GM21515 (cell line): ENCODE measurements around the gene TMEM170B.

Source experiments
- ATAC-seq: cut with Tn5 transposase; IDR thresholded peaks from one replicate; pipeline ENCODE4 v1.9.1; 2021; ENCODE audit not compliant: unreplicated experiment

Gene TMEM170B

DNA sequence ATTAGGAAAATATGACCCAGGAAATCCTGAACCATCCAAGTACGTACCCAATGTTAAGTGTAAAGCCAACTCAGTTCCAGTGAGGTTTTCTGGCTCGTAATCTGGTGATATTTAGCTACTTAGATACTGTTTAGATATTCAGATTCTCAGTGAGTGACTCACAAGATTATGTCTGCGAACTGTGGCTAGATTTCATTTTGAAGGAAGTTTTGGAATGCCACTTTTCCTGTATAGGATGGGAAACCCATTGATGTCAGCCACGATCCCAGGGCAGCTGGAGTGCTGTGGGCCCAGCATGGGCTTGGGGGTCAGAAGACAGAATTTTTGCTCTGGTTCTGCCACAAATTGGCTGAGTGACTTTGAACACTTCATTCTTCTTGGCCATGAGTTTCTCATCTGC lies 76.3 kb downstream of the TMEM170B start:
- no peak for ATAC-seq

DNA sequence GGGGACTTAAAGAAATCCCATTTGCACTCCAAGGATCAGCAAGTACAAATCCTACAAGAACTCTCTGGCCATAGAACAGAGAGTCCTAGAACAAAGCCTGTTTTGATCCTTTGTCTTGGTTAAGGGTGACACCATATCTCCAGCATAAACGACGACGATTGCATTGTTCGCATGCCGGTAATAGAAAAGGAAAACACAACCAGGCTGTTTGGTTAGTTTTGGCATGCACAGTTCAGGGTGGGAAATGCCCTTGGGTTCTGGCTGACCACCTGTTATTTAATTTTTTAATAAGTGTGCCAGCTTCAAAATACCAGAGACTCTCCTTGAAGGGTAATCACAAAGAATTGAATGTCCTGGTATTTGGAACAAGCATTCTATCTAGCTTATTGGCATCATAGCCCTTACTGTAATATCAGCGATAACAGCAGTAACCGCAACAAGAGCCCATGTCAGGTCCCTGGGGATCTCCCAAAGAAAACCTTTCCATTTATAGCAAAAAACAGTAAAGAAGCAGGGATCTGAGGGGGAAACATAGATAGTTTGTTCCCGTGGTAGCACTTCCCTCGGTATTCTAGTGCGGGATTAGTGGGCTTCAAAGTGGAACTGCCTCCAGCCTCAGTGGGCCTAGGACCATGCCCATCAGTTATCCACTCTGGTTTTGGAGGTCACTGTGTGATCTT lies 77.1 kb downstream of the TMEM170B start:
- ATAC-seq = no peak

DNA sequence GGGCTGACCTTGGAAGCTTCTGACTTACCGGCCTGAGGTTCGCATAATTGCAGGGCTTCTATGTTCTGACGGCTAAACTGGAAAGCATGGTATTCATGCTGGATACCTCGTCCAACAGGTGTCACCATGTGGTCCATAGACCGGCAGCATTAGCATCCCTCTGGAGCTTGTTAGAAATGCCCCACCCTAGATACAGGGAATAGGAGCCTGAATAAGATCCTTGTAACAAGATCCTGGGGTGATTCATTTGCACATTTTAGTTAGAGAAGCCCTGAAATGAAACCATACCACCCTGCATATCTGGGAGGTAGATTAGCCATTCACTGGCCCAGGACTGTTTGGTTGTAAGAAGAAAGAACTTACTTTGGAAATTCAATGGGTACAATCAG lies 77.7 kb downstream of the TMEM170B start:
- no peak for ATAC-seq

DNA sequence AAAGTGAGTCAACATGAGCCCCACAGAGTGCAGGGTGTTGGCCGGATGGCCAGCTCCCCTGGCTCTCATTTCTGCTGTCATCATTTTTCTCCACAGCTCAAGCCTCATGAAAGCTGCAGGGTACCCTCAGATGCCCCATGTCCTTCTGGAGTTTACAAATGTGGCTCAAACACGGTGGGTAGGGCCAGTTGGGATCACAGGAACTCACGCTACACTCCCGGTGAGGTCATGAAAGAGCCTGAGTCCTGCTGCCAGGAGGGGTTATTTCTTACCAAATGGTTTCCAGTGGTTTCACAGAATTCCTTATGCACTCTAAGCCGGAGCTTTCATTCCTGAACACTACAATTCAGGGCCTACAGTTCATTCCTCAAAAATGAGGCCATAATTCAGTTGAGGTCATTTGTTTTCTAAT lies 78.7 kb downstream of the TMEM170B start:
- ATAC-seq = no peak

DNA sequence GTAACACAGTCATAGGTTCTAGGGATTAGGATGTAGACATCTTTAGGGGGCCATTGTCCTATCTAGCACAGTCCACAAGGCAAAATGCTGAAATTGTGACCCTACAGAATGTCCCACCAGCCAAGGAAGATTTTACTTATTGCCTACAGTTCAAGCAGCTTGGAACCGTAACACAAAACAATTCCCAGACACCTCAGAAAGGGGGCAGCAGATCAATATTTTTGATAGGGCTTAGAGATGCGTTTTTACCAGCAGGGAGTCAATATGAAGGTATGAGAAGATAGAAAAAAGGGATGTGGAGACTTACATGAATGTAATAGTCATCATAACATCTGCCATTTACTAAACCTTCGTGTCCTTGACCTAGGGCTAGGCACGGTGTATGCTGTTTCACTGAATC lies 81.0 kb downstream of the TMEM170B start:
- ATAC-seq = no peak

DNA sequence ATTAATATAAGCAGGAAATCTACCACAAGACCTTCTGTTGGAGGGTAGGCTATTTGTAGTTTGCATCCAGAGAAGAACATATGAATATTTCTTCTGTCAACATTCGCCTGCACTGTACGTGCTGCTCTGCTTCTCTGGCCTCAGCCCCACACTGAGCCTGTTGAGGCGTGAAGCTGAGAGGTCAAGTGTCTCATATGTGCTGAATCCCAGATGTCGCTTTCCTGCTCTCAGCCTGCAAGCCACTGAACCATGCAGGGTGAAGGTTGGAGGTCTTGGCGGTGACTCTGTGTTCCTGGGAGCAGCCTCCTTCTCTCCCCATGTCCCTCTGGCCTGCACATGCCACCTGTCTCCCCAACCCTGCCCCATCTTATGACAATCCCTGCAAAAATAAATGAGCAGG lies 83.6 kb downstream of the TMEM170B start:
- no peak for ATAC-seq

DNA sequence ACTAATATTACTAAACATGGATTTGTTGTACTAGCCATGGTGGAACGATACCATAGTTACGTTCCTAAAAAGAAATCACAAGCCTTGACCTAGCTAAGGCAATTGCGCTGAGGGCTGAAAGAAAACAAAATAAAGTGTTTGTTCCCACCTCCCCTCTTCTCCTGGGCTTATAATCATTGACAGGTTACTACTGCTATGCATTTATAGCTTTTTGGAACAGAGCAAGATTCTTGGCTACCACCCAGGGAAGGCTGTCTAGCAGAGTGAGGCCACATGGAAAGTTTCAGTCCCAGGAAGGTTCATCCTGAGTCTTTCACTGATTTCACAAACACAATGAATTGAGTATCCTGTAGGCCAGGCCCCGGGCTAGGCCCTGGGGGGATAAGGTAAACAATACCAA lies 84.6 kb downstream of the TMEM170B start:
- ATAC-seq = no peak

DNA sequence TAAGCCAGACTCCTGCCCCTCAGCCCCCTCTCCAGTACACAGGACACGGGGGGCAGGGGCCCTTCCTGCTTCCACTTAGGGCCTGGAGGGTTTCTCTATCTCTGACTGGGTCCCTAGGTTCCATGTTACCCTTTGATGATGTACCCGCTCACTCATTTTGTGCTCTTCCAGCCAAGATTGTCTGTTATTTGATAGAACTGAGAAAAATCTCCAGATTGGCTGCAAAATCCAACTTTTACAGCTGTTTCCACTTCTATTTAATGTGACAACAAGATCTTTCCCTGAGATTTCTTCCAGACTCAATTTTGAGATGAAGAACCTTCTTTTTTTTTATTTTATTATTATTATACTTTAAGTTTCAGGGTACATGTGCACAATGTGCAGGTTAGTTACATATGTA lies 85.7 kb downstream of the TMEM170B start:
- ATAC-seq = no peak

DNA sequence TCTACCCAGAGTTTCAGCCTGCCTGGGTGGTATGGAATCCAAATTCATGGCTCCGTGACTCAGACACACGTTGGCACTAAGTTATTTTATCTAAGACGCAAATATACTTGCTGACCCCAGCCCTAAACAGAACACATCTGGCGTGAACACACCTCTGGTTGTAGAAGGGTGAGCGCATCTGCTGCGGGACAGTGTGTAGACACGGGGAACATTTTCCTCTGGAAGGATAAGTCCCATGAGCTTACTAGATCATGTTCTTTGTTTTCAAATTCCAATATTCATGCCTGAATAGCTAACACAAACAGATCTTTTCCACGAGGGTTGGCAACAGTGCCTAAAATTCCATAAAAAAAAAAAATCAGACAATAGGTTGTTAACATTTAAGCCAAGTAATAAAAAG lies 87.8 kb downstream of the TMEM170B start:
- no peak for ATAC-seq

DNA sequence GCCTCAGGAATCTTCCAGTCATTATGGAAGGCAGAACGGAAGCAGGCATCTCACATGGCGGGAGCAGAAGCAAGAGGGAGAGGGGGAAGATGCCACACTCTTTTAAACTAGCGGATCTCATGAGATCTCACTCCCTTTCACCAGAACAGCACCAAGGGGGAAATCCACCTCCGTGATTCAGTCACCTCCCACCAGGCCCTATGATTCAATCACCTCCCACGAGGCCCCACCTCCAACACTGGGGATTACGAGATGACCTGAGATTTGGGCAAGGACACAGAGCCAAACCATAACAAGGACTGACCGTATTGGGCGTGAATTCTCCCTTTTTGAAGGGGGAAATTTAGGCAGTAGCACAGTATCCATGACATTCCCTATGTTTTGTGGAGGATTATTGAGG lies 88.8 kb downstream of the TMEM170B start:
- no peak for ATAC-seq

DNA sequence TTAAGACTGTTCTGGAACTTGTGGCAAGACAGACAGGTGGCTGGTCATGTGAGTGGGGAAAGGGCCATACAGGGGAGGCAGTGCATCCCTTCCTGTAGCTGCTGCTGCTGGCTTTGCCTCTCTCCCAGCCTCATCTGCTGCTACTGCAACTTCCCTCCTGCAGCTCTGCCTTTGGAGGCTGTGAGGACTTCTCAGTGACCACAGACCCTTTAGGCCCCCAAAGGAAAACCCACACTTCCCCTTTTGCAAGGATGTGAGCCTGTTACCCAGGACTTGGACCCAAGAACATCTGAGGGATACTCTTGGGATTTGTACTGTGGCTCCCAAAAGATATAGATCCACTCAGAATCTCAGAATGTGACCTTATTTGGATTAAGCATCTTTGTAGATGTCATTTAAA lies 91.0 kb downstream of the TMEM170B start:
- no peak for ATAC-seq

DNA sequence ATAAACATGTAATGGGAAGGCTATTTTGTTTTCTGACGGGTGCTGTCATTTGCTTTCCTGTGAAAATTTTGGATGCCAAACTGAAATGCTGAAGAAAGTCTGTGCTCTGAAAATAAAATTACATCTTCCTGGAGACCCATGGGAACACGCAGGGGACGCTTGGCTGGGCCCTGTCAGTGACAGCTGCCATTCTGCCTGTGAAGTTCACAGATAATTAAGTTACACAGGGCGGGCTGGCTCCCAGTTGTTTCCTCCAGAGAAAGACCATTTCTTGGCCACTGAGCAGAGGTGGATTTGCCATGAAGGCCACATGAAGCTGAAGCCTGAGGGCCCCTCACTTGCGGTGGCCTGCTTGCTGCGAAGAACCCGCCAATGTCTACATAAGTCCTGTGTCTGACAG lies 93.5 kb downstream of the TMEM170B start:
- ATAC-seq = no peak

DNA sequence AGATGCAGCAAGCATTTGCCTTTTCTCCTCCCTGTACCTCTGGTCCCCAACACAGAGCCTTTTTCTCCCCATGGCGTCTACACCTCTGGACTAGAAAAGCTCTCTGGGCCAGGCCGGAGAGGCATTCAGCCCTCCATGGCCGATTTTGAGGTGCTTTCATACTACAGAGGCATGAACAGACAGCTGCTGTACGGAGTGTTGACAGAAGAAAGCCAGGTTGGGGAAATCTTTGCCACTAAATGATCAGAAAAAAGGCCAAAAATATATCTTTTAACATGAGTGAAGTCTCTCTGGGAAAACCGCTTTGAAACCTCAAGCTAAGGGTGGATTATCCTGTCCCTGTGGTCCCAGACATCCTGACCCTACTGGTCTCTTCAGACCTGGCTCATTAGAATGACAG lies 94.0 kb downstream of the TMEM170B start:
- no peak for ATAC-seq

DNA sequence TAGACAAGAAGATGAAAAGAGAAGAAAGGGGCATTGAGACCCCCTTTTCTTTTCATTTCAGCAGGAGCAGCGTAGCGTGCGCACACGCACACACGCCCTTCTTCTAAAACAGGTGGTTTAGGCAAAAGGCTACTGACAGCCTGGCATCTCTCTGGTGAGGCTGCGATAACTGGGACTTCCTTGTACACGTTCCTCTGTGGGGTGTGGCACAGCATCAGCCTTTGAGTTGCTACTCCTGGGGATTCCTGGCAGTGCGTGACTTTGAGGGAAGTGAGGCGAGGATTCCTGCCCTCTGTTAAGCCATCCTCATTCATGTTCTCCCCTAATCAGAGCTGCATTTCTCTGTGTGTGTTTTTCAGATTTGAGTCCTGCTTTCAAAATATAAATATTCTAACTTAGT lies 94.7 kb downstream of the TMEM170B start:
- no peak for ATAC-seq

DNA sequence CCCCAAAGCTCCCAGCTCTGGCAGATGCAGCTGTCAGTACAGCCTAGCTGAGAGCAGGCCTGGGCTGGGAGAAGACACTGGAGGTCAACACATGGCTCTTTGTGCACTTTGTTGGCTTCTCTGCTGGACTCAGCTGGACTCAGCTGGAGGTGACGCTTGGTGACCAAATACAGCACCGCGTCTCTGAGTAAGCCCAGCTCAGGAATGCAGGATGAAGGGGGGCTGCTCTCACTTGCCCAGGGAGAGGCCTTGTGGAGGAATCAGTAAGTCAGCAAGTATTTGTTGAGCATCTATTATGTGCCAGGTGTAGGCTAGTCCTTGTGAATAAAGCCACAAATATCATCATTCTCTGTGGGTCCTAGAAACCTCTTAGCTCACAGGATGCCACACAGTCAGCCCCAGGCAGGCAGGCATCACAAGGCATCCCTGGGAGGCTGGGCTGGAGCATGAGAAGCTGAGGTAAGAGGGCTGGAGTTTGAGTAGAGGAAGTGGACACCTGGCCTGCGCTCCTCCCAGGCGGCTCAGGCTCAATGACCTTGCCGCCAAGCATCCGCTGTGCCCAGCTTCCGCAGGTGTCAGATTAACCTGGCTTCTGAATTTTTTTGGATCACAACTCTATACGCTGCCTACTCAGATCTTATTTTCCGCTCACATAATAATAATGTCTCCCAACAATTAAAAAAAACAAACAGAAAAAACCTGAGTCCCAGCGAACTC lies 95.4 kb downstream of the TMEM170B start:
- no peak for ATAC-seq
